HUES6 (cell line): ENCODE results near the gene IBTK.
"Not testable (repeated sequence)": the region's sequence is repeated elsewhere in the genome, so short reads cannot be mapped to it uniquely, and the experiment has no call there.

Source experiments
- H3K27ac ChIP-seq: 2 replicates; pipeline ENCODE4 v1.7.0; 2013; ENCODE audit warnings: low read depth, mild to moderate bottlenecking, low read length, inconsistent platforms
- H3K27me3 ChIP-seq: 2 replicates; pipeline ENCODE4 v1.6.1; 2013; ENCODE audit warnings: low read length; ENCODE audit not compliant: control insufficient read depth, insufficient read depth
- H3K36me3 ChIP-seq: 2 replicates; pipeline ENCODE4 v1.6.1; 2013; ENCODE audit warnings: low read length; ENCODE audit not compliant: control insufficient read depth, insufficient read depth
- H3K4me1 ChIP-seq: 2 replicates; pipeline ENCODE4 v1.6.1; 2013; ENCODE audit warnings: low read length; ENCODE audit not compliant: control insufficient read depth, insufficient read depth
- H3K4me3 ChIP-seq: 2 replicates; pipeline ENCODE4 v1.5.1; 2013; ENCODE audit warnings: low read depth, low read length
- H3K9ac ChIP-seq: one replicate; pipeline ENCODE4 v1.6.1; 2013; ENCODE audit warnings: mild to moderate bottlenecking, low read length
- H3K9me3 ChIP-seq: 2 replicates; pipeline ENCODE4 v1.6.1; 2013; ENCODE audit warnings: low read depth, low read length; ENCODE audit not compliant: control insufficient read depth, insufficient read depth

The IBTK gene

DNA sequence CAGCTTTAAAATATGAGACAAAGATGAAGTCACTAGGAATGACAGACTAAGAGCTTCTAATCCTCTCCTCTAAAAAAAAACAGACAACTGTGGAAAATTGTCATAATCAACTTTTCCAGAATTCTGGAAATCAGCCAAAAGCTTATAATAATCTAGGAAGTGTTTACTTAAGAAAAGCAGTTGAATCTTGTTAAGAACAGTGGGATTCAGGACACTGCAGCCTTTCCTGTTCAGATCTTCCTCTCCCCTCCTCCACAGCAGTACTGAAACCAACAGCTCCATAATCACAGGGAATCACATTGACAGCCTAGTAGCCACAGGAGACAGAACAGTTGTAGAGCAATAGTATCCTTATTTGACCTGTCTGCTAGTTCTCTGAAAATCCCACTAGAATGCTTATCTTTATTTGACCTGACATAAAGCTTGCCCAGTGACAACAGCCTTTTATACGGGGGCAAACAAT is 41.6 kb downstream of the IBTK start:
- Histone ChIP-seq H3K4me3 (no peak overlapping the region), H3K27me3 (no peaks in the 10 kb centered on the region), H3K36me3 (peaks cover 75% of the 10 kb centered on the region), H3K9me3 (no peaks in the 10 kb centered on the region), H3K4me1 (no peaks in the 10 kb centered on the region), H3K27ac (no peak overlapping the region), H3K9ac (no peak overlapping the region)

DNA sequence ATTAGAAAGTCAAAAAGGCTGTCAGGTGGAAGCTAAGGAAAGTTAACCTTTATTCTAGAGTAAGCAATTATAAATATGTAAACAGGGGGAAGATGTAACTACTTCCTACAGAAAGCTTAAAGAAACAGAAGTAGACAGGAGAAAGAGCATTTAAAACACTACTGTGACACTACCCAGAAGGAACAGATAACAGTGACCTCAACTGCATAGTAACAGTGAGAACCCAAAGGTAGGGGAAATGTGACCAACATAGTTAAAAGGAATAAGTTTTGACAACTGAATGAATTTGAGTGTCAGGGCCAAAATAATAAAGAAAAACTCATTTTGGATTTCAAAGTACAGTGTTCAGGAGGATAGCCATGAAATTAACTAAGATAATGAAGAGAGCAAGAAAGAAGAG is 43.5 kb downstream of the IBTK start:
- no peaks in the 10 kb centered on the region for H3K9me3 ChIP-seq
- peaks cover 81% of the 10 kb centered on the region for H3K36me3 ChIP-seq
- no peak overlapping the region for H3K27ac ChIP-seq
- no peak overlapping the region for H3K4me3 ChIP-seq
- no peak overlapping the region for H3K9ac ChIP-seq
- peaks cover 4% of the 10 kb centered on the region; the same call in 1 of the 2 replicates for H3K4me1 ChIP-seq
- H3K27me3 ChIP-seq, result no peaks in the 10 kb centered on the region

- no peaks in the 10 kb centered on the region for H3K27me3 ChIP-seq
- H3K9ac ChIP-seq, result no peak overlapping the region
- H3K9me3 ChIP-seq, result no peaks in the 10 kb centered on the region
- H3K27ac ChIP-seq, result no peak overlapping the region
- peaks cover 4% of the 10 kb centered on the region; the same call in 1 of the 2 replicates for H3K4me1 ChIP-seq
- H3K4me3 ChIP-seq, result no peak overlapping the region
- peaks cover 96% of the 10 kb centered on the region for H3K36me3 ChIP-seq
Measured at GRCh38 chr6:82197784-82198183, 49.8 kb downstream of the IBTK start.

DNA sequence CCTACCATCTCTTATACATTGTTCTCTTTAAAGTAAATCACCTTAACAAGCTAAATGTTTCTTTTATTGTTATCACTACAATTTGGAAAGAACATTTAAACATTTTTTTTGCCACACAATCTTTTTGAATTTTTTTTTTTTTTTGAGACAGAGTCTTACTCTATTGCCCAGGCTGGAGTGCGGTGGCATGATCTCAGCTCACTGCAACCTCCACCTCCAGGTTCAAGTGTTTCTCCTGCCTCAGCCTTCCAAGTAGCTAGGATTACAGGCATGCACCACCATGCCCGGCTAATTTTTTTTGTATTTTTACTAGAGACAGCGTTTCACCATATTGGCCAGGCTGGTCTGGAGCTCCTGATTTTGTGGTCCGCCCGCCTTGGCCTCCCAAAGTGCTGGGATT is 50.3 kb downstream of the IBTK start:
- not testable (repeated sequence) for H3K4me1 ChIP-seq, H3K9me3 ChIP-seq, H3K4me3 ChIP-seq, H3K27me3 ChIP-seq, H3K27ac ChIP-seq, H3K9ac ChIP-seq
- peaks cover 91% of the 10 kb centered on the region for H3K36me3 ChIP-seq

GRCh38 chr6:82196161-82196560 is 51.4 kb downstream of the IBTK start:
- Histone ChIP-seq H3K4me3 (no peak overlapping the region), H3K9me3 (no peaks in the 10 kb centered on the region), H3K27me3 (no peaks in the 10 kb centered on the region), H3K9ac (no peak overlapping the region), H3K36me3 (peaks cover 91% of the 10 kb centered on the region), H3K4me1 (peaks cover 4% of the 10 kb centered on the region; the same call in 1 of the 2 replicates), H3K27ac (no peak overlapping the region)

DNA sequence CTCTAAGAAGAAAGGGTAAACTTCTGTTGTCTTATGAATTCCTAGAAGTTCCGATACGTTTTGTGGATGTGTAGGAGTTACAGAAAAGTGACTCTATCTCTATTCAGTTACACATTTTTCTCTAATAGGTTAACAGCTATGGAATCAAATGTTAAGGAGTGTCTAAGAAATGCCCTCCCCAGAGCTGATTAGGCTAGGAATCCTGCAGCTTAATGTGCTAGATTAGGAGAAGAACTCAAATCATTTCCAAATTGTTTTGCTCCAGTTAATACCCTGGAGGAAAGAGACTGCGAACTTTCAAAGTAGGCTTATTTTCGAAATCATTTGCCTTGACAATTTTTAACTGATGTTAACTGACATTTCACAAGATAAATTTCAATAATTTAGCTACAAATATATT is 51.9 kb downstream of the IBTK start:
- H3K27ac ChIP-seq, result no peak overlapping the region
- H3K36me3 ChIP-seq, result peaks cover 90% of the 10 kb centered on the region

GRCh38 chr6:82185948-82186535 is 61.5 kb downstream of the IBTK start:
- Histone ChIP-seq H3K27ac (no peak overlapping the region), H3K9ac (no peak overlapping the region), H3K36me3 (peaks cover 71% of the 10 kb centered on the region), H3K9me3 (no peaks in the 10 kb centered on the region), H3K4me3 (no peak overlapping the region), H3K27me3 (no peaks in the 10 kb centered on the region), H3K4me1 (no peaks in the 10 kb centered on the region)

More for the DNA sequence above, 51.9 kb downstream of the IBTK start:
- Histone ChIP-seq H3K9me3 (no peaks in the 10 kb centered on the region), H3K27me3 (no peaks in the 10 kb centered on the region), H3K4me3 (no peak overlapping the region), H3K9ac (no peak overlapping the region), H3K4me1 (peaks cover 4% of the 10 kb centered on the region; the same call in 1 of the 2 replicates)

GRCh38 chr6:82183642-82184282 is 63.8 kb downstream of the IBTK start:
- H3K36me3 ChIP-seq, result peaks cover 73% of the 10 kb centered on the region
- H3K27ac ChIP-seq, result no peak overlapping the region
- H3K9ac ChIP-seq, result no peak overlapping the region
- H3K9me3 ChIP-seq, result no peaks in the 10 kb centered on the region
- H3K27me3 ChIP-seq, result no peaks in the 10 kb centered on the region
- no peak overlapping the region for H3K4me3 ChIP-seq
- no peaks in the 10 kb centered on the region for H3K4me1 ChIP-seq

DNA sequence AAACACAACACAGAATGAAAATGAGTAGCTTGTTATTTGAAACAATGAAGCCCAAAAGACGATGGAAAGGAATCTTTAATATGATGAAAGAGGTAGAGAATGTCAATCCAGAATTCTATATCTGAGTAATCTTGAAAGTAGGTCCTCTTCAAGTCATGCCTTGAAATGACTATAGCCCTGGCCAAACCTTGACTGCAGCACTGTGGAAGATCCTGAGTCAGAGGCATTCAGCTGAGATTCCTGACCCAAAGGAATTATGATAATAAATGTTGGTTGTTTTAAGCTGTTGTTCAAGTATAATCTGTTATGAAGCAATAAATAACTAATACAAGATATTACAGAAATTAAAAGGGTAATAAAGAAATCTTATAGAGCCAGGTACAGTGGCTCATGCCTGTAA is 64.8 kb downstream of the IBTK start:
- H3K27ac ChIP-seq, result no peak overlapping the region
- no peaks in the 10 kb centered on the region for H3K27me3 ChIP-seq
- H3K36me3 ChIP-seq, result peaks cover 70% of the 10 kb centered on the region
- H3K4me3 ChIP-seq, result no peak overlapping the region
- H3K9me3 ChIP-seq, result no peaks in the 10 kb centered on the region
- no peaks in the 10 kb centered on the region for H3K4me1 ChIP-seq
- H3K9ac ChIP-seq, result no peak overlapping the region

DNA sequence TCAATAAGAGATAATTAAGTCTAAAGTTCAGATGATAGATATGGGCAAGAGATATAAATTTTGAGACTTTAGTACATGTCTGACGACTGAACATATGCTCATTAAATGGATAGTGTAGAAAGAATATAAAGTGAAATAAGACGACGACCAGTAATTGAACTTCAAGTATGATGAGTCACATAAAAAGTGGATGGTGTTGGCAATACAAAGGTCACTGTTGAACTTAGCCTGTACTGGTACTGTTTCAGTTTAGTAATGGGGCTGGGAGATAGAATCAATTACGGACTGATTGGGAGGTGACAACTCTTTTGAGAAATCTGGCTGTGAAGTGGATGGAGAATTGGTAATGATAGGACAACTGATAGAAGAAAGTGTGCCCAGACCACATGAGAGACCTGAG is 68.1 kb downstream of the IBTK start:
- Histone ChIP-seq H3K27me3 (no peaks in the 10 kb centered on the region), H3K9ac (no peak overlapping the region), H3K9me3 (no peaks in the 10 kb centered on the region), H3K4me3 (no peak overlapping the region), H3K36me3 (peaks cover 50% of the 10 kb centered on the region), H3K27ac (no peak overlapping the region), H3K4me1 (no peaks in the 10 kb centered on the region)

GRCh38 chr6:82178759-82179112 is 68.8 kb downstream of the IBTK start:
- H3K9ac ChIP-seq, result no peak overlapping the region
- peaks cover 52% of the 10 kb centered on the region for H3K36me3 ChIP-seq
- no peak overlapping the region for H3K27ac ChIP-seq
- H3K9me3 ChIP-seq, result no peaks in the 10 kb centered on the region
- H3K27me3 ChIP-seq, result no peaks in the 10 kb centered on the region
- H3K4me3 ChIP-seq, result no peak overlapping the region
- H3K4me1 ChIP-seq, result no peaks in the 10 kb centered on the region
